GM12878 (cell line): Measurements from ENCODE around the gene WWP2. TPM values are rescaled to one million over a fixed set of nuclear protein-coding genes. Genes with fewer than 3 reads are reported as not detected.

Source experiments
- ATAC-seq: fragments of 200-7000 bp; cut with Tn5 transposase; 3 replicates; pipeline ENCODE4 v1.9.1; 2020; ENCODE audit warnings: mild to moderate bottlenecking, moderate library complexity
- BruUV-seq: library from RNA; stranded (reverse); fragments of 400-500 nt; replicated peaks from 2 replicates; lab custom pipeline; 2021; lab: Mats Ljungman, UMichigan
- CTCF ChIA-PET: fragments of 300-600 bp; sonication (Branson Sonifier 250); formaldehyde crosslinking; extraction: SDS; loops from one replicate; lab custom pipeline; 2021; ENCODE audit warnings: inconsistent platforms; lab: Yijun Ruan, JAX
- POLR2A ChIA-PET: fragments of 350-600 bp; formaldehyde crosslinking; extraction: SDS; loops from one replicate; lab custom pipeline; 2021; ENCODE audit warnings: inconsistent platforms; lab: Charles Lee
- RAD21 ChIA-PET: fragments of 300-600 bp; sonication (Branson Sonifier 250); formaldehyde crosslinking; loops from one replicate; lab custom pipeline; 2023; ENCODE audit warnings: antibody characterized with exemption; ENCODE audit not compliant: unreplicated experiment; lab: Charles Lee
- SMC1A ChIA-PET: fragments of 300-600 bp; sonication (Branson Sonifier 250); formaldehyde crosslinking; loops from one replicate; lab custom pipeline; 2023; ENCODE audit not compliant: unreplicated experiment, uncharacterized antibody; lab: Charles Lee
- DNase-seq: peaks from one replicate; pipeline ENCODE4 v3.0.0-alpha.2; 2011; ENCODE audit warnings: low read depth, low spot score
- FAIRE-seq: peaks from 3 replicates; lab custom pipeline; 2011; peaks lifted over from hg19 to GRCh38; lab: Jason Lieb, UNC
- H2AFZ ChIP-seq: 2 replicates; pipeline ENCODE4 v1.6.0; 2011; ENCODE audit warnings: low read depth, low read length, control low read depth; ENCODE audit not compliant: control insufficient read depth
- H3K27ac ChIP-seq: 2 replicates; pipeline ENCODE4 v1.5.1; 2011; ENCODE audit warnings: control low read depth; ENCODE audit not compliant: control insufficient read depth, insufficient read depth
- H3K27me3 ChIP-seq, 2 experiments: replicated peaks in 1 of 2; 2 replicates each; pipeline versions ENCODE4 v1.6.0 to v1.6.1; 2011; ENCODE audit warnings: low read length in 1 of 2; ENCODE audit not compliant: control insufficient read depth in 2 of 2, insufficient read depth in 2 of 2
- H3K36me3 ChIP-seq, 2 experiments: 2 replicates each; pipeline ENCODE4 v1.5.1; 2011; ENCODE audit warnings: low read length in 1 of 2; ENCODE audit not compliant: control insufficient read depth in 2 of 2, insufficient read depth in 2 of 2
- H3K4me1 ChIP-seq: 2 replicates; pipeline ENCODE4 v1.6.1; 2011; ENCODE audit warnings: mild to moderate bottlenecking, low read length, moderate library complexity, mixed read lengths; ENCODE audit not compliant: control insufficient read depth, insufficient read depth
- H3K4me2 ChIP-seq: 2 replicates; pipeline ENCODE4 v1.6.0; 2011; ENCODE audit warnings: control low read depth; ENCODE audit not compliant: control insufficient read depth, insufficient read depth
- H3K4me3 ChIP-seq: fragments of 200-600 bp; sonication (generic); 2 replicates; pipeline ENCODE4 v1.5.1; 2016
- H3K79me2 ChIP-seq: 2 replicates; pipeline ENCODE4 v1.6.0; 2011; ENCODE audit warnings: low read length; ENCODE audit not compliant: control insufficient read depth, insufficient read depth
- H3K9ac ChIP-seq: 2 replicates; pipeline ENCODE4 v1.8.0; 2011; ENCODE audit warnings: low read length, control low read depth, mixed read lengths; ENCODE audit not compliant: control insufficient read depth, insufficient read depth
- H3K9me3 ChIP-seq: replicated peaks from 3 replicates; pipeline ENCODE4 v1.5.1; 2011; ENCODE audit warnings: mild to moderate bottlenecking, low read length; ENCODE audit not compliant: control insufficient read depth, insufficient read depth
- H4K20me1 ChIP-seq: 2 replicates; pipeline ENCODE4 v1.6.0; 2011; ENCODE audit not compliant: control insufficient read depth, insufficient read depth
- MAX ChIP-seq: IDR thresholded peaks from 2 replicates; pipeline ENCODE4 v1.6.1; 2012; ENCODE audit warnings: low read depth, low read length, improper control_type of control experiment
- RELA ChIP-seq: fragments of 450-650 bp; IDR thresholded peaks from 2 replicates; pipeline ENCODE4 v1.8.0; 2014; ENCODE audit warnings: borderline replicate concordance; ENCODE audit not compliant: partially characterized antibody
- RFX5 ChIP-seq: IDR thresholded peaks from 2 replicates; pipeline ENCODE4 v1.6.1; 2011; ENCODE audit warnings: low read depth, low read length, improper control_type of control experiment
- SMC3 ChIP-seq: IDR thresholded peaks from 2 replicates; pipeline ENCODE4 v1.6.1; 2011; ENCODE audit warnings: low read length, improper control_type of control experiment, borderline replicate concordance
- TARDBP ChIP-seq: IDR thresholded peaks from 2 replicates; pipeline ENCODE4 v1.6.1; 2016; ENCODE audit warnings: borderline replicate concordance
- TBL1XR1 ChIP-seq: IDR thresholded peaks from 2 replicates; pipeline ENCODE4 v1.6.1; 2012; ENCODE audit warnings: low read depth, low read length, improper control_type of control experiment
- WRNIP1 ChIP-seq: IDR thresholded peaks from 2 replicates; pipeline ENCODE4 v1.6.1; 2011; ENCODE audit warnings: low read depth, low read length, improper control_type of control experiment, borderline replicate concordance
- ZNF24 ChIP-seq: fragments of 450-650 bp; IDR thresholded peaks from 2 replicates; pipeline ENCODE4 v1.6.1; 2017; ENCODE audit warnings: antibody characterized with exemption, mild to moderate bottlenecking
- ZSCAN29 ChIP-seq: fragments of 450-650 bp; IDR thresholded peaks from 2 replicates; pipeline ENCODE4 v1.6.1; 2017; ENCODE audit warnings: mild to moderate bottlenecking, moderate library complexity
- WGBS: methylation state at CpG from one replicate; pipeline ENCODE4 v1.1.6; 2016; ENCODE audit warnings: low lambda C conversion rate; ENCODE audit not compliant: insufficient replicate concordance, insufficient coverage; ENCODE audit errors: missing lambda C conversion rate; 5-methylcytosine and 5-hydroxymethylcytosine counted together
- in situ Hi-C: fragments of 300-500 bp; cut with MboI; formaldehyde crosslinking; loops from 9 replicates; pipeline ENCODE4 v1.14.3; 2018; ENCODE audit warnings: mixed read lengths
- intact Hi-C: fragments of 100-400 bp; cut with micrococcal nuclease; formaldehyde crosslinking; loops from one replicate; pipeline ENCODE4 v1.14.2; 2022; ENCODE audit not compliant: unreplicated experiment
- polyA plus RNA-seq, 11 experiments: library from polyadenylated mRNA; depleted of rRNA in 4 of 11; unstranded in 6 of 11; stranded (reverse) in 5 of 11; fragments of >200 nt; fragmentation: Nextera tagmentation in 4 of 11; fragmentation: Illumina TruSeq in 1 of 11; extraction: Ambion mirVana in 4 of 11; extraction: Trizol in 1 of 11; gene quantifications; 1 replicate in 1 of 11; 2 replicates in 10 of 11; pipeline versions ENCODE4 v1.2.1 to v1.2.3, GENCODE V29; 2011 to 2016; ENCODE audit warnings: inconsistent platforms in 2 of 11, missing spikeins in 2 of 11, low read depth in 1 of 11
- total RNA-seq, 4 experiments: library from RNA; depleted of rRNA in 3 of 4; stranded (reverse); fragments of >200 nt in 3 of 4; fragmentation: Illumina TruSeq in 1 of 4; extraction: Trizol in 1 of 4; gene quantifications; 2 replicates each; pipeline versions ENCODE4 v1.2.1 to v1.2.3, GENCODE V29; 2013 to 2021
- TF ChIP-seq, protein P1 (sequence below): fragments of 150-350 bp; IDR thresholded peaks from 2 replicates; pipeline ENCODE4 v1.6.1; 2014; ENCODE audit warnings: mild to moderate bottlenecking, low read depth, low read length
- TF ChIP-seq, protein P2 (sequence below): fragments of 450-650 bp; formaldehyde crosslinking; IDR thresholded peaks from 2 replicates; pipeline ENCODE4 v1.5.0; 2022; ENCODE audit warnings: mild to moderate bottlenecking, missing genetic modification characterization
- TF ChIP-seq, protein P3 (sequence below): IDR thresholded peaks from 2 replicates; pipeline ENCODE4 v1.6.1; 2011; ENCODE audit warnings: mild to moderate bottlenecking, low read depth, low read length, moderate library complexity; ENCODE audit not compliant: insufficient replicate concordance
- TF ChIP-seq, protein P4 (sequence below): IDR thresholded peaks from 2 replicates; pipeline ENCODE4 v1.6.1; 2011; ENCODE audit warnings: low read depth, mild to moderate bottlenecking, low read length, moderate library complexity, borderline replicate concordance; ENCODE audit errors: extremely low read depth

WWP2 gene
- total and polyA plus RNA-seq, 10 of the 15 experiments (the other 5 are each of a cell fraction or from before 2014, with no cell fraction given) = 2.8 to 47.0 (median 23.8) TPM

GRCh38 chr16:69721441-69721957, 40.6 kb upstream of the WWP2 start:
- peaks cover 6% of the 10 kb centered on the region for H3K79me2 ChIP-seq
- H3K9ac ChIP-seq = no peak overlapping the region
- ATAC-seq (no peak), FAIRE-seq (no peak), DNase-seq (no peak)
- H3K36me3 ChIP-seq = no peaks in the 10 kb centered on the region
- H3K4me1 ChIP-seq = no peaks in the 10 kb centered on the region; the same call in none of the 2 replicates
- CTCF ChIA-PET = interaction anchor here (1.7 to 8.2 kb wide), 3 partner anchors 11 to 33 kb away, joined by 4 to 68 read pairs (median 42); partner anchors contain the start of gene NOB1
- intact Hi-C loops = no loop called here
- no peaks in the 10 kb centered on the region for H3K27me3 ChIP-seq
- in situ Hi-C loops = no loop called here
- H3K27ac ChIP-seq = no peak overlapping the region
- no peak overlapping the region for H2AFZ ChIP-seq
- 100% methylated on average over 5 of the region's 6 CpGs for WGBS
- POLR2A ChIA-PET = interaction anchor here (0.6 to 0.9 kb wide), 5 partner anchors 12 to 914 kb away, joined by 3 to 5 read pairs (median 4); partner anchors contain the start of genes NOB1 and WWP2
- no peaks in the 10 kb centered on the region; the same call in 2 of the 3 replicates for H3K9me3 ChIP-seq
- RAD21 ChIA-PET = interaction anchor here (0.6 to 1.6 kb wide), 2 partner anchors 33 to 325 kb away, joined by 3 read pairs; partner anchors contain the start of gene NOB1
- no TSS peak for BruUV-seq
- H4K20me1 ChIP-seq = no peaks in the 10 kb centered on the region
- no peak overlapping the region for H3K4me2 ChIP-seq
- H3K4me3 ChIP-seq = no peak overlapping the region
- SMC1A ChIA-PET = interaction anchor here (0.6 to 8.3 kb wide), 4 partner anchors 17 to 204 kb away, joined by 3 to 47 read pairs (median 4); partner anchors contain the start of gene NOB1
- TF ChIP-seq, protein P1, sequence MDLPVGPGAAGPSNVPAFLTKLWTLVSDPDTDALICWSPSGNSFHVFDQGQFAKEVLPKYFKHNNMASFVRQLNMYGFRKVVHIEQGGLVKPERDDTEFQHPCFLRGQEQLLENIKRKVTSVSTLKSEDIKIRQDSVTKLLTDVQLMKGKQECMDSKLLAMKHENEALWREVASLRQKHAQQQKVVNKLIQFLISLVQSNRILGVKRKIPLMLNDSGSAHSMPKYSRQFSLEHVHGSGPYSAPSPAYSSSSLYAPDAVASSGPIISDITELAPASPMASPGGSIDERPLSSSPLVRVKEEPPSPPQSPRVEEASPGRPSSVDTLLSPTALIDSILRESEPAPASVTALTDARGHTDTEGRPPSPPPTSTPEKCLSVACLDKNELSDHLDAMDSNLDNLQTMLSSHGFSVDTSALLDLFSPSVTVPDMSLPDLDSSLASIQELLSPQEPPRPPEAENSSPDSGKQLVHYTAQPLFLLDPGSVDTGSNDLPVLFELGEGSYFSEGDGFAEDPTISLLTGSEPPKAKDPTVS = no peak
- TF ChIP-seq, protein P2, sequence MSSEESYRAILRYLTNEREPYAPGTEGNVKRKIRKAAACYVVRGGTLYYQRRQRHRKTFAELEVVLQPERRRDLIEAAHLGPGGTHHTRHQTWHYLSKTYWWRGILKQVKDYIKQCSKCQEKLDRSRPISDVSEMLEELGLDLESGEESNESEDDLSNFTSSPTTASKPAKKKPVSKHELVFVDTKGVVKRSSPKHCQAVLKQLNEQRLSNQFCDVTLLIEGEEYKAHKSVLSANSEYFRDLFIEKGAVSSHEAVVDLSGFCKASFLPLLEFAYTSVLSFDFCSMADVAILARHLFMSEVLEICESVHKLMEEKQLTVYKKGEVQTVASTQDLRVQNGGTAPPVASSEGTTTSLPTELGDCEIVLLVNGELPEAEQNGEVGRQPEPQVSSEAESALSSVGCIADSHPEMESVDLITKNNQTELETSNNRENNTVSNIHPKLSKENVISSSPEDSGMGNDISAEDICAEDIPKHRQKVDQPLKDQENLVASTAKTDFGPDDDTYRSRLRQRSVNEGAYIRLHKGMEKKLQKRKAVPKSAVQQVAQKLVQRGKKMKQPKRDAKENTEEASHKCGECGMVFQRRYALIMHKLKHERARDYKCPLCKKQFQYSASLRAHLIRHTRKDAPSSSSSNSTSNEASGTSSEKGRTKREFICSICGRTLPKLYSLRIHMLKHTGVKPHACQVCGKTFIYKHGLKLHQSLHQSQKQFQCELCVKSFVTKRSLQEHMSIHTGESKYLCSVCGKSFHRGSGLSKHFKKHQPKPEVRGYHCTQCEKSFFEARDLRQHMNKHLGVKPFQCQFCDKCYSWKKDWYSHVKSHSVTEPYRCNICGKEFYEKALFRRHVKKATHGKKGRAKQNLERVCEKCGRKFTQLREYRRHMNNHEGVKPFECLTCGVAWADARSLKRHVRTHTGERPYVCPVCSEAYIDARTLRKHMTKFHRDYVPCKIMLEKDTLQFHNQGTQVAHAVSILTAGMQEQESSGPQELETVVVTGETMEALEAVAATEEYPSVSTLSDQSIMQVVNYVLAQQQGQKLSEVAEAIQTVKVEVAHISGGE (CRISPR knock-in tag) = no peak
- TF ChIP-seq, protein P3, sequence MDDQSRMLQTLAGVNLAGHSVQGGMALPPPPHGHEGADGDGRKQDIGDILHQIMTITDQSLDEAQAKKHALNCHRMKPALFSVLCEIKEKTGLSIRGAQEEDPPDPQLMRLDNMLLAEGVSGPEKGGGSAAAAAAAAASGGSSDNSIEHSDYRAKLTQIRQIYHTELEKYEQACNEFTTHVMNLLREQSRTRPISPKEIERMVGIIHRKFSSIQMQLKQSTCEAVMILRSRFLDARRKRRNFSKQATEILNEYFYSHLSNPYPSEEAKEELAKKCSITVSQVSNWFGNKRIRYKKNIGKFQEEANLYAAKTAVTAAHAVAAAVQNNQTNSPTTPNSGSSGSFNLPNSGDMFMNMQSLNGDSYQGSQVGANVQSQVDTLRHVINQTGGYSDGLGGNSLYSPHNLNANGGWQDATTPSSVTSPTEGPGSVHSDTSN = no peak
- TF ChIP-seq ZNF24 = no peak
- no peak for TF ChIP-seq WRNIP1
- TF ChIP-seq RELA = no peak
- TF ChIP-seq SMC3 = no peak
- TF ChIP-seq, protein P4, sequence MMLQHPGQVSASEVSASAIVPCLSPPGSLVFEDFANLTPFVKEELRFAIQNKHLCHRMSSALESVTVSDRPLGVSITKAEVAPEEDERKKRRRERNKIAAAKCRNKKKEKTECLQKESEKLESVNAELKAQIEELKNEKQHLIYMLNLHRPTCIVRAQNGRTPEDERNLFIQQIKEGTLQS = no peak
- TF ChIP-seq TARDBP = no peak
- TF ChIP-seq RFX5 = no peak
- no peak for TF ChIP-seq MAX
- no peak for TF ChIP-seq ZSCAN29
- TF ChIP-seq TBL1XR1 = no peak
